Mesendoderm (in vitro differentiated cells): ENCODE data around the gene PIGX.
"Not testable (repeated sequence)": the region's sequence is repeated elsewhere in the genome, so short reads cannot be mapped to it uniquely, and the experiment has no call there.

Experiments
- DNase-seq: peaks from one replicate; pipeline ENCODE4 v3.0.0; 2013
- H2AK5ac ChIP-seq: 2 replicates; pipeline ENCODE4 v1.6.1; 2013; ENCODE audit warnings: low read length, inconsistent platforms
- H2BK120ac ChIP-seq: 2 replicates; pipeline ENCODE4 v1.6.1; 2013; ENCODE audit warnings: low read depth, mild to moderate bottlenecking, low read length, moderate library complexity, mixed read lengths
- H2BK15ac ChIP-seq: replicated peaks from 2 replicates; pipeline ENCODE4 v1.6.1; 2013; ENCODE audit warnings: low read depth, mild to moderate bottlenecking, moderate library complexity
- H2BK5ac ChIP-seq: 2 replicates; pipeline ENCODE4 v1.6.1; 2013; ENCODE audit warnings: low read length, inconsistent platforms
- H3K18ac ChIP-seq: 2 replicates; pipeline ENCODE4 v1.6.1; 2013; ENCODE audit warnings: mild to moderate bottlenecking, low read length, mixed read lengths
- H3K23ac ChIP-seq: one replicate; pipeline ENCODE4 v1.6.1; 2013; ENCODE audit warnings: low read length
- H3K27ac ChIP-seq: 2 replicates; pipeline ENCODE4 v1.5.1; 2013; ENCODE audit warnings: low read depth, mild to moderate bottlenecking, inconsistent platforms, low read length, moderate library complexity
- H3K27me3 ChIP-seq: 2 replicates; pipeline ENCODE4 v1.6.1; 2013; ENCODE audit warnings: low read length, control low read depth, mild to moderate bottlenecking, inconsistent platforms; ENCODE audit not compliant: insufficient read depth, poor library complexity
- H3K36me3 ChIP-seq: 2 replicates; pipeline ENCODE4 v1.6.1; 2013; ENCODE audit warnings: low read length, inconsistent platforms; ENCODE audit not compliant: control insufficient read depth, insufficient read depth
- H3K4ac ChIP-seq: one replicate; pipeline ENCODE4 v1.6.1; 2013; ENCODE audit warnings: low read depth, mild to moderate bottlenecking, low read length, moderate library complexity
- H3K4me1 ChIP-seq: 2 replicates; pipeline ENCODE4 v1.6.1; 2013; ENCODE audit warnings: low read depth, low read length, inconsistent platforms; ENCODE audit not compliant: control insufficient read depth
- H3K4me2 ChIP-seq: 2 replicates; pipeline ENCODE4 v1.6.1; 2013; ENCODE audit warnings: low read length
- H3K4me3 ChIP-seq: 2 replicates; pipeline ENCODE4 v1.5.1; 2013; ENCODE audit warnings: mild to moderate bottlenecking, low read length
- H3K56ac ChIP-seq: one replicate; pipeline ENCODE4 v1.6.1; 2013; ENCODE audit warnings: low read length
- H3K79me1 ChIP-seq: 2 replicates; pipeline ENCODE4 v1.6.1; 2013; ENCODE audit warnings: low read length, inconsistent platforms
- H3K79me2 ChIP-seq: 2 replicates; pipeline ENCODE4 v1.6.1; 2013; ENCODE audit warnings: mild to moderate bottlenecking, low read length; ENCODE audit not compliant: control insufficient read depth, insufficient read depth
- H3K9ac ChIP-seq: 2 replicates; pipeline ENCODE4 v1.6.1; 2013; ENCODE audit warnings: low read length, inconsistent platforms
- H4K5ac ChIP-seq: one replicate; pipeline ENCODE4 v1.6.1; 2013; ENCODE audit warnings: low read length
- H4K8ac ChIP-seq: one replicate; pipeline ENCODE4 v1.6.1; 2013; ENCODE audit warnings: low read depth, mild to moderate bottlenecking, control low read depth, low read length, moderate library complexity
- WGBS: extraction: QIAGEN DNeasy Blood & Tissue Kit; methylation state at CpG from one replicate; pipeline ENCODE4 v1.1.7; 2013; ENCODE audit warnings: low lambda C conversion rate, missing lambda C conversion rate; ENCODE audit not compliant: insufficient coverage; ENCODE audit errors: extremely low coverage; 5-methylcytosine and 5-hydroxymethylcytosine counted together

Gene PIGX

GRCh38 chr3:196708467-196708866 lies 3.7 kb upstream of the PIGX start:
- no peak overlapping the region for H3K4ac ChIP-seq
- H3K4me3 ChIP-seq, result no peak overlapping the region
- H3K56ac ChIP-seq, result no peak overlapping the region
- H3K27me3 ChIP-seq, result no peaks in the 10 kb centered on the region
- H2BK5ac ChIP-seq, result no peak overlapping the region
- WGBS, result no CpG with 5 or more reads among the region's 7 CpGs
- no peaks in the 10 kb centered on the region for H3K79me1 ChIP-seq
- DNase-seq, result no peak
- no peaks in the 10 kb centered on the region for H3K36me3 ChIP-seq
- H2BK120ac ChIP-seq, result no peak overlapping the region
- no peaks in the 10 kb centered on the region for H3K79me2 ChIP-seq
- no peak overlapping the region for H3K9ac ChIP-seq
- H3K27ac ChIP-seq, result no peak overlapping the region
- no peaks in the 10 kb centered on the region for H3K4me1 ChIP-seq
- no peak overlapping the region for H2AK5ac ChIP-seq
- no peak overlapping the region for H3K18ac ChIP-seq
- H2BK15ac ChIP-seq, result no peak overlapping the region
- no peak overlapping the region for H4K8ac ChIP-seq
- H3K4me2 ChIP-seq, result no peak overlapping the region
- no peak overlapping the region for H4K5ac ChIP-seq
- no peak overlapping the region for H3K23ac ChIP-seq

- peak; percentile 63 for DNase-seq
- Histone ChIP-seq H3K9ac (peak overlapping the region; percentile 62), H3K79me2 (no peaks in the 10 kb centered on the region), H2BK15ac (no peak overlapping the region), H3K4me3 (peak overlapping the region; percentile 75), H2BK120ac (no peak overlapping the region), H3K56ac (peak overlapping the region; percentile 93), H3K23ac (no peak overlapping the region), H2AK5ac (no peak overlapping the region), H3K36me3 (no peaks in the 10 kb centered on the region), H3K27me3 (no peaks in the 10 kb centered on the region), H3K4me2 (peak overlapping the region; percentile 37), H3K4me1 (no peaks in the 10 kb centered on the region), H3K79me1 (no peaks in the 10 kb centered on the region), H3K18ac (peak overlapping the region; percentile 95), H3K4ac (peak overlapping the region; percentile 86), H4K8ac (no peak overlapping the region), H4K5ac (no peak overlapping the region), H3K27ac (peak overlapping the region; percentile 7), H2BK5ac (no peak overlapping the region)
- no CpG with 5 or more reads among the region's 64 CpGs for WGBS
Observed at GRCh38 chr3:196712514-196713413, 587 bp downstream of the PIGX start.

- H3K9ac ChIP-seq, H3K36me3 ChIP-seq, H2BK120ac ChIP-seq, H2BK15ac ChIP-seq, H3K4me1 ChIP-seq, H2BK5ac ChIP-seq, H3K56ac ChIP-seq, H4K8ac ChIP-seq, H3K79me1 ChIP-seq, DNase-seq, H4K5ac ChIP-seq, H3K23ac ChIP-seq, H3K4ac ChIP-seq, H3K27ac ChIP-seq, H3K79me2 ChIP-seq, H2AK5ac ChIP-seq, H3K4me3 ChIP-seq, H3K18ac ChIP-seq, H3K27me3 ChIP-seq, H3K4me2 ChIP-seq: not testable (repeated sequence)
- no CpG with 5 or more reads among the region's 3 CpGs for WGBS
Observed at GRCh38 chr3:196717162-196717561, 5.0 kb downstream of the PIGX start.

- H3K9ac ChIP-seq, result no peak overlapping the region
- no CpG with 5 or more reads among the region's 2 CpGs for WGBS
Observed at GRCh38 chr3:196721097-196721496, 8.9 kb downstream of the PIGX start.

GRCh38 chr3:196726788-196727675 lies 14.9 kb downstream of the PIGX start:
- H3K9ac ChIP-seq, result no peak overlapping the region
- H3K79me1 ChIP-seq, result no peaks in the 10 kb centered on the region
- WGBS, result no CpG with 5 or more reads among the region's 7 CpGs

More at GRCh38 chr3:196721097-196721496, 8.9 kb downstream of the PIGX start:
- H3K79me2 ChIP-seq, result no peaks in the 10 kb centered on the region
- H3K36me3 ChIP-seq, result no peaks in the 10 kb centered on the region
- no peaks in the 10 kb centered on the region for H3K79me1 ChIP-seq
- no peak overlapping the region for H3K18ac ChIP-seq
- H3K27me3 ChIP-seq, result no peaks in the 10 kb centered on the region
- no peak overlapping the region for H3K23ac ChIP-seq
- no peak overlapping the region for H3K27ac ChIP-seq
- H2AK5ac ChIP-seq, result no peak overlapping the region
- no peak for DNase-seq
- no peak overlapping the region for H4K8ac ChIP-seq
- H2BK5ac ChIP-seq, result no peak overlapping the region
- no peak overlapping the region for H3K4ac ChIP-seq
- H4K5ac ChIP-seq, result no peak overlapping the region
- no peak overlapping the region for H3K56ac ChIP-seq
- H3K4me3 ChIP-seq, result no peak overlapping the region
- H3K4me1 ChIP-seq, result no peaks in the 10 kb centered on the region
- no peak overlapping the region for H2BK15ac ChIP-seq
- no peak overlapping the region for H3K4me2 ChIP-seq
- no peak overlapping the region for H2BK120ac ChIP-seq

More at GRCh38 chr3:196726788-196727675, 14.9 kb downstream of the PIGX start:
- Histone ChIP-seq H4K5ac (no peak overlapping the region), H2BK15ac (no peak overlapping the region), H2BK5ac (no peak overlapping the region), H3K18ac (no peak overlapping the region), H3K4me1 (no peaks in the 10 kb centered on the region), H3K27ac (no peak overlapping the region), H3K27me3 (no peaks in the 10 kb centered on the region), H3K23ac (no peak overlapping the region), H3K79me2 (no peaks in the 10 kb centered on the region), H3K56ac (no peak overlapping the region), H3K4ac (no peak overlapping the region), H3K36me3 (no peaks in the 10 kb centered on the region), H3K4me3 (no peak overlapping the region), H2BK120ac (no peak overlapping the region), H4K8ac (no peak overlapping the region), H2AK5ac (no peak overlapping the region), H3K4me2 (no peak overlapping the region)
- DNase-seq, result no peak
